K562 (cell line): ENCODE data around the gene KIF5A. TPM values are rescaled to one million over a fixed set of nuclear protein-coding genes. Genes with fewer than 3 reads are reported as not detected.

Source experiments
- CHD1 ChIP-seq: fragments of 200-600 bp; sonication (generic); IDR thresholded peaks from one replicate; pipeline ENCODE4 v1.6.1; 2012; ENCODE audit warnings: mild to moderate bottlenecking, moderate library complexity, low read length, inconsistent platforms
- CREB5 ChIP-seq: fragments of 250-450 bp; sonication (Bioruptor Pico); IDR thresholded peaks from 2 replicates; pipeline ENCODE4 v1.5.0; 2020; ENCODE audit warnings: mild to moderate bottlenecking
- CSDE1 ChIP-seq, 2 experiments: fragments of 450-650 bp; IDR thresholded peaks; 2 replicates each; pipeline ENCODE4 v1.6.1; 2016; ENCODE audit warnings: mild to moderate bottlenecking in 1 of 2
- EWSR1 ChIP-seq: fragments of 450-650 bp; IDR thresholded peaks from 2 replicates; pipeline ENCODE4 v1.6.1; 2018; ENCODE audit warnings: borderline replicate concordance, mild to moderate bottlenecking, low read depth, moderate library complexity; ENCODE audit not compliant: partially characterized antibody
- HMG20B ChIP-seq: fragments of 250-450 bp; sonication (Bioruptor Pico); IDR thresholded peaks from 2 replicates; pipeline ENCODE4 v1.5.0; 2021; ENCODE audit warnings: mild to moderate bottlenecking
- KDM1A ChIP-seq, 2 experiments: fragments of 450-650 bp; IDR thresholded peaks; 2 replicates each; pipeline ENCODE4 v1.6.1; 2016; ENCODE audit warnings: mild to moderate bottlenecking in 2 of 2
- KDM5B ChIP-seq: fragments of 200-600 bp; sonication (generic); IDR thresholded peaks from 2 replicates; pipeline ENCODE4 v1.6.1; 2012; ENCODE audit warnings: low read depth, mild to moderate bottlenecking, moderate library complexity, low read length, control low read depth, inconsistent platforms; ENCODE audit not compliant: insufficient replicate concordance
- OTX1 ChIP-seq: fragments of 450-650 bp; formaldehyde crosslinking; IDR thresholded peaks from 2 replicates; pipeline ENCODE4 v1.4.0; 2022; ENCODE audit warnings: mild to moderate bottlenecking
- PML ChIP-seq: IDR thresholded peaks from 2 replicates; pipeline ENCODE4 v1.6.1; 2012; ENCODE audit warnings: low read length, inconsistent platforms
- RERE ChIP-seq: sonication (generic); formaldehyde crosslinking; IDR thresholded peaks from 2 replicates; pipeline ENCODE4 v1.8.0; 2023; ENCODE audit warnings: missing genetic modification reagents, mild to moderate bottlenecking, borderline replicate concordance
- ZBTB17 ChIP-seq: fragments of 450-650 bp; formaldehyde crosslinking; IDR thresholded peaks from 2 replicates; pipeline ENCODE4 v1.4.0; 2020; ENCODE audit warnings: mild to moderate bottlenecking
- ZNF3 ChIP-seq: fragments of 250-450 bp; sonication (Bioruptor Pico); IDR thresholded peaks from 2 replicates; pipeline ENCODE4 v1.5.0; 2021; ENCODE audit warnings: mild to moderate bottlenecking, moderate library complexity
- polyA plus RNA-seq, 8 experiments: library from polyadenylated mRNA; depleted of rRNA in 4 of 8; stranded (reverse) in 5 of 8; unstranded in 3 of 8; fragments of >200 nt; fragmentation: Nextera tagmentation in 2 of 8; fragmentation: Illumina TruSeq in 1 of 8; extraction: Ambion mirVana in 2 of 8; extraction: Trizol in 1 of 8; gene quantifications; 2 replicates each; pipeline versions ENCODE4 v1.2.1 to v1.2.3, GENCODE V29; 2011 to 2014; ENCODE audit warnings: inconsistent platforms in 1 of 8, missing spikeins in 1 of 8
- total RNA-seq, 7 experiments: library from RNA; depleted of rRNA in 6 of 7; stranded (reverse); fragments of >200 nt in 6 of 7; fragmentation: Illumina TruSeq in 2 of 7; extraction: Trizol in 2 of 7; gene quantifications; 2 replicates each; pipeline versions ENCODE4 v1.2.1 to v1.2.3, GENCODE V29; 2011 to 2021; ENCODE audit warnings: low replicate concordance in 1 of 7
- TF ChIP-seq, protein P1 (sequence below), 2 experiments: fragments of 450-650 bp; IDR thresholded peaks; 2 replicates each; pipeline ENCODE4 v1.6.1; 2018; ENCODE audit warnings: mild to moderate bottlenecking in 2 of 2, low read depth in 1 of 2; ENCODE audit not compliant: partially characterized antibody in 2 of 2
- TF ChIP-seq, protein P2 (sequence below): IDR thresholded peaks from 2 replicates; pipeline ENCODE4 v1.6.1; 2012; ENCODE audit warnings: low read depth, low read length, improper control_type of control experiment, borderline replicate concordance

Gene KIF5A
- total and polyA plus RNA-seq, 9 of the 15 experiments (the other 6 are each of a cell fraction or from before 2014, with no cell fraction given): 3.4 to 17.7 (median 8.0) TPM

DNA sequence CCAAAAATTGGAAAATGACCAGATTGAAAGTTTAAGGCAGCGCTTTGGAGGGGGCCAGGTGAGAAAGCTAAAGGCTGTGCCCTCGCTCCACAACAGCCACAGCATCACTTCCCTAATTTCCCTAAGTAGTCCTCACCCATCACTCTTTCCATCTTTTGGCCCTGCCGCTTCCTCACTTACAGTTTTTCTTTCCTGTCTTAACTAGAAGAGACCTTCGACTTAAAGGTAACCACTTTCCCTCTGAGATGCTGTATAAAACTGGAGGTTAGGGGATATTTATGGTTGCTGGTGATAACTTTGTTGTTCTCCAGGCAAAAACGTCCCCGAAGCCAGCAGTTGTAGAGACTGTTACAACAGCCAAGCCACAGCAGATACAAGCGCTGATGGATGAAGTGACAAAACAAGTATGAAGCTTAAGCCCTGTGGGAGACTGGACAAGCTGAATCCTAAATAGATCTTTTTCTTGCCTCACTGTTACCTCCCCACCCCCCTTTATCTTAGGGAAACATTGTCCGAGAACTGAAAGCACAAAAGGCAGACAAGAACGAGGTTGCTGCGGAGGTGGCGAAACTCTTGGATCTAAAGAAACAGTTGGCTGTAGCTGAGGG lies 33.8 kb upstream of the KIF5A start (continued):
- TF ChIP-seq, protein P1, sequence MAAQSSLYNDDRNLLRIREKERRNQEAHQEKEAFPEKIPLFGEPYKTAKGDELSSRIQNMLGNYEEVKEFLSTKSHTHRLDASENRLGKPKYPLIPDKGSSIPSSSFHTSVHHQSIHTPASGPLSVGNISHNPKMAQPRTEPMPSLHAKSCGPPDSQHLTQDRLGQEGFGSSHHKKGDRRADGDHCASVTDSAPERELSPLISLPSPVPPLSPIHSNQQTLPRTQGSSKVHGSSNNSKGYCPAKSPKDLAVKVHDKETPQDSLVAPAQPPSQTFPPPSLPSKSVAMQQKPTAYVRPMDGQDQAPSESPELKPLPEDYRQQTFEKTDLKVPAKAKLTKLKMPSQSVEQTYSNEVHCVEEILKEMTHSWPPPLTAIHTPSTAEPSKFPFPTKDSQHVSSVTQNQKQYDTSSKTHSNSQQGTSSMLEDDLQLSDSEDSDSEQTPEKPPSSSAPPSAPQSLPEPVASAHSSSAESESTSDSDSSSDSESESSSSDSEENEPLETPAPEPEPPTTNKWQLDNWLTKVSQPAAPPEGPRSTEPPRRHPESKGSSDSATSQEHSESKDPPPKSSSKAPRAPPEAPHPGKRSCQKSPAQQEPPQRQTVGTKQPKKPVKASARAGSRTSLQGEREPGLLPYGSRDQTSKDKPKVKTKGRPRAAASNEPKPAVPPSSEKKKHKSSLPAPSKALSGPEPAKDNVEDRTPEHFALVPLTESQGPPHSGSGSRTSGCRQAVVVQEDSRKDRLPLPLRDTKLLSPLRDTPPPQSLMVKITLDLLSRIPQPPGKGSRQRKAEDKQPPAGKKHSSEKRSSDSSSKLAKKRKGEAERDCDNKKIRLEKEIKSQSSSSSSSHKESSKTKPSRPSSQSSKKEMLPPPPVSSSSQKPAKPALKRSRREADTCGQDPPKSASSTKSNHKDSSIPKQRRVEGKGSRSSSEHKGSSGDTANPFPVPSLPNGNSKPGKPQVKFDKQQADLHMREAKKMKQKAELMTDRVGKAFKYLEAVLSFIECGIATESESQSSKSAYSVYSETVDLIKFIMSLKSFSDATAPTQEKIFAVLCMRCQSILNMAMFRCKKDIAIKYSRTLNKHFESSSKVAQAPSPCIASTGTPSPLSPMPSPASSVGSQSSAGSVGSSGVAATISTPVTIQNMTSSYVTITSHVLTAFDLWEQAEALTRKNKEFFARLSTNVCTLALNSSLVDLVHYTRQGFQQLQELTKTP (IDR thresholded peaks at IDR 0.05; ENCODE audit: low read depth in 1 of 2, partially characterized antibody in 2 of 2): peak in 1 of 2 experiments; percentile 4
- TF ChIP-seq ZNF3 (CRISPR knock-in tag): peak; percentile 79
- no peak for TF ChIP-seq CREB5 (CRISPR knock-in tag)
- TF ChIP-seq ZBTB17: 0 out of 2 replicates have a peak, but pooled peaks have one; percentile 17
- TF ChIP-seq KDM1A (IDR thresholded peaks at IDR 0.05): no peak
- no peak for TF ChIP-seq CHD1
- TF ChIP-seq CSDE1 (IDR thresholded peaks at IDR 0.05): no peak
- peak; percentile 82 for TF ChIP-seq KDM5B
- TF ChIP-seq EWSR1: no peak
- TF ChIP-seq HMG20B (CRISPR knock-in tag): no peak; the same call in 1 of the 2 replicates
- TF ChIP-seq, protein P2, sequence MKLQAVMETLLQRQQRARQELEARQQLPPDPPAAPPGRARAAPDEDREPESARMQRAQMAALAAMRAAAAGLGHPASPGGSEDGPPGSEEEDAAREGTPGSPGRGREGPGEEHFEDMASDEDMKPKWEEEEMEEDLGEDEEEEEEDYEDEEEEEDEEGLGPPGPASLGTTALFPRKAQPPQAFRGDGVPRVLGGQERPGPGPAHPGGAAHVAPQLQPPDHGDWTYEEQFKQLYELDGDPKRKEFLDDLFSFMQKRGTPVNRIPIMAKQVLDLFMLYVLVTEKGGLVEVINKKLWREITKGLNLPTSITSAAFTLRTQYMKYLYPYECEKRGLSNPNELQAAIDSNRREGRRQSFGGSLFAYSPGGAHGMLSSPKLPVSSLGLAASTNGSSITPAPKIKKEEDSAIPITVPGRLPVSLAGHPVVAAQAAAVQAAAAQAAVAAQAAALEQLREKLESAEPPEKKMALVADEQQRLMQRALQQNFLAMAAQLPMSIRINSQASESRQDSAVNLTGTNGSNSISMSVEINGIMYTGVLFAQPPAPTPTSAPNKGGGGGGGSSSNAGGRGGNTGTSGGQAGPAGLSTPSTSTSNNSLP: no peak
- peak; percentile 88 for TF ChIP-seq OTX1
- peak; percentile 73 for TF ChIP-seq PML
- TF ChIP-seq RERE (CRISPR knock-in tag): no peak
